Endothelial cell of umbilical vein (primary cell): ENCODE results near the gene ELMOD2.

Experiments
- CTCF ChIP-seq, 2 donors: IDR thresholded peaks; 1 replicate in 1 of 2; 2 replicates in 1 of 2; pipeline ENCODE4 v1.5.1; 2011; ENCODE audit warnings: low read length in 2 of 2, mild to moderate bottlenecking in 2 of 2, moderate library complexity in 2 of 2, control low read depth in 1 of 2, inconsistent platforms in 1 of 2, low read depth in 1 of 2; ENCODE audit not compliant: insufficient read depth in 1 of 2; ENCODE audit errors: extremely low read depth in 1 of 2
- EZH2 ChIP-seq: IDR thresholded peaks from 2 replicates; pipeline ENCODE4 v1.6.1; 2012; ENCODE audit warnings: borderline replicate concordance, low read depth, mild to moderate bottlenecking, moderate library complexity, low read length, inconsistent platforms; ENCODE audit not compliant: severe bottlenecking
- FOS ChIP-seq: IDR thresholded peaks from 2 replicates; pipeline ENCODE4 v1.6.1; 2011; ENCODE audit warnings: mild to moderate bottlenecking, low read length, moderate library complexity, borderline replicate concordance; ENCODE audit not compliant: insufficient read depth
- JUN ChIP-seq: IDR thresholded peaks from 2 replicates; pipeline ENCODE4 v1.6.1; 2011; ENCODE audit warnings: borderline replicate concordance, low read depth; ENCODE audit not compliant: insufficient read length, insufficient read depth
- MYC ChIP-seq: IDR thresholded peaks from one replicate; pipeline ENCODE4 v1.6.1; 2011; ENCODE audit warnings: mild to moderate bottlenecking, low read depth, low read length
- POLR2A ChIP-seq: IDR thresholded peaks from 2 replicates; pipeline ENCODE4 v1.6.1; 2012; ENCODE audit warnings: low read depth, mild to moderate bottlenecking, control low read depth, low read length
- POLR2AphosphoS5 ChIP-seq: IDR thresholded peaks from 2 replicates; pipeline ENCODE4 v1.6.1; 2012; ENCODE audit warnings: low read depth, mild to moderate bottlenecking, control low read depth, low read length, moderate library complexity; ENCODE audit not compliant: insufficient read depth

GRCh38 chr4:140533951-140534480 is 10.0 kb downstream of the ELMOD2 start:
- no peak for TF ChIP-seq POLR2AphosphoS5
- no peak for TF ChIP-seq CTCF (IDR thresholded peaks at IDR 0.05; ENCODE audit: extremely low read depth in 1 of 2, insufficient read depth in 1 of 2, low read depth in 1 of 2, low read length in 2 of 2)
- no peak for TF ChIP-seq EZH2
- no peak for TF ChIP-seq MYC
- TF ChIP-seq FOS, result no peak
- TF ChIP-seq JUN, result no peak
- no peak for TF ChIP-seq POLR2A
